Activated CD8-positive, alpha-beta T cell treated with anti-CD3 and anti-CD28 coated beads, Interleukin-2, amount 10 ng/mL, durations not matched to agents 7 days and 5 days (primary cell): ENCODE results near the gene DCAF11. TPM values are rescaled to one million over a fixed set of nuclear protein-coding genes. Genes with fewer than 3 reads are reported as not detected.

ENCODE experiments used
- ATAC-seq: fragments of 150-1000 bp; cut with Tn5 transposase; one replicate; pipeline ENCODE4 v1.10.0; 2021; ENCODE audit warnings: moderate library complexity
- CTCF ChIA-PET: fragments of 350-600 bp; sonication (Branson Sonifier 250); formaldehyde crosslinking; loops from one replicate; lab custom pipeline; 2021; ENCODE audit warnings: antibody characterized with exemption; lab: Charles Lee
- POLR2A ChIA-PET: fragments of 350-600 bp; sonication (Branson Sonifier 250); formaldehyde crosslinking; loops from one replicate; lab custom pipeline; 2021; ENCODE audit warnings: antibody characterized with exemption; lab: Charles Lee
- DNase-seq: peaks from one replicate; pipeline ENCODE4 v3.0.0-alpha.2; 2020
- H3K27ac Mint-ChIP-seq: one replicate; pipeline ENCODE4 v1.8.0; 2021; ENCODE audit warnings: mild to moderate bottlenecking, mixed read lengths
- H3K27me3 Mint-ChIP-seq: one replicate; pipeline ENCODE4 v1.8.0; 2021; ENCODE audit warnings: low read depth, mixed read lengths
- H3K36me3 Mint-ChIP-seq: one replicate; pipeline ENCODE4 v1.8.0; 2021; ENCODE audit warnings: low read depth, mixed read lengths
- H3K4me1 Mint-ChIP-seq: one replicate; pipeline ENCODE4 v1.8.0; 2021; ENCODE audit warnings: low read depth, mixed read lengths
- H3K4me3 Mint-ChIP-seq: one replicate; pipeline ENCODE4 v1.8.0; 2021; ENCODE audit warnings: mild to moderate bottlenecking, mixed read lengths
- H3K9me3 Mint-ChIP-seq: one replicate; pipeline ENCODE4 v1.8.0; 2022; ENCODE audit warnings: mixed read lengths; ENCODE audit not compliant: insufficient read depth
- total RNA-seq, 2 experiments: library from RNA; stranded (reverse); gene quantifications; one replicate each; pipeline ENCODE4 v1.2.3, GENCODE V29; 2021

The DCAF11 gene
- total RNA-seq, 2 experiments from 2014 or later = 101 to 107 TPM

DNA sequence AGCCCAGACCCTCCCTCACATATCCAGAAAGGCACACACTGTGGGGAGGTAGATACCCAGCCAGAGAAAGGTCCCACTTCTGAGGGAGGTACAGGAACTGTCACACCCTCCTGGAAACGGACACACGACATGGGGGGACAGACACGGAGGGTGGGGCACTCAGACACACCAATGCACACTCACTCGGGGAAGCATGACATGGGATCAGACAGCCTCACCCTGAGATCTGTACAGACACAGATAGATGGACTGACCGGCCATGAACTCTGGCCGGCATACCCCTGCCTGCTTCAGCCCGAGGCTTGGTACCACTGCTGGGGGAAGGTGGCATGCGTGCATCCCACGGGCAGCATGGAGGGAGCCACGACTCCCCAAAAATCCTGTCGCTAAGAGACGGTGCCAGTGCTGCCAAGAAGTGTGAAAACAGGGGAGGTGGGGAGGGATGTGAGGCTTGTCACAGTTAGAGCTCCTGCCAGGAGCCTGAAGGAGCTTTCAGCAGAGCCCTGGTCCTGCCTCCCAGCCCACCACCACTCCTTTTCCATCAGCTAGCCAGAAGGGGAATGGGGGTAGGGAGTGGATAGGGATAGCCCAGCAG is 42.6 kb upstream of the DCAF11 start:
- ATAC-seq = no peak
- peaks cover 9% of the 10 kb centered on the region for H3K27me3 Mint-ChIP-seq
- POLR2A ChIA-PET = interaction anchor here (0.8 kb wide), 1 partner anchor 9 kb away, joined by 3 read pairs; no protein-coding TSS in a partner anchor
- H3K4me1 Mint-ChIP-seq = peaks cover 20% of the 10 kb centered on the region
- no peaks in the 10 kb centered on the region for H3K36me3 Mint-ChIP-seq
- DNase-seq = no peak
- H3K4me3 Mint-ChIP-seq = no peak overlapping the region
- CTCF ChIA-PET = interaction anchor here (0.8 to 0.9 kb wide), 2 partner anchors 9 to 19 kb away, joined by 3 read pairs; no protein-coding TSS in a partner anchor
- H3K27ac Mint-ChIP-seq = no peak overlapping the region
- H3K9me3 Mint-ChIP-seq = no peaks in the 10 kb centered on the region

DNA sequence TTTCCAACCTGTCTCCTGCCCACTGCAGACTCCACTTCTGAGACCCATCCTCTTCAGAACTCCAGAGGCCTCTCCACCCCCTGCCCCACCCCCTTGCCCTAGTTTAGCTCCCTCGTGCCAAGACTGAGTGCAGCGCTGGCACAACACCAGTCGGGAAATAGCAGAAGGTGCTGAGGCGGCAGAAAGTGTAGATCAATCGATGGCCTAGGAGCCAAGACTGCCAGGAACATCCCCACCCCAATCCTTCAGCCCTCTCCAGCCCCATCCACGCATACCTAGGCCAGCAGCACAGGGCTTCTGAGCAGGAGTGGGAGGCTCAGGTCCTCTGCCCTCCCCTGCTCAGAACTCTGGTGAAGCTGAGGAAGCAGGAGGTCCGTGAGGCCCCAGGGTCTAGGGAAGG is 42.1 kb upstream of the DCAF11 start:
- H3K27ac Mint-ChIP-seq = no peak overlapping the region
- DNase-seq (no peak), ATAC-seq (no peak)
- H3K9me3 Mint-ChIP-seq = no peaks in the 10 kb centered on the region
- ChIA-PET POLR2A (interaction anchor here (0.8 kb wide), 1 partner anchor 8 kb away, joined by 3 read pairs; no protein-coding TSS in a partner anchor), CTCF (interaction anchor here (0.8 kb wide), 1 partner anchor 8 kb away, joined by 3 read pairs; no protein-coding TSS in a partner anchor)
- peaks cover 9% of the 10 kb centered on the region for H3K27me3 Mint-ChIP-seq
- H3K4me1 Mint-ChIP-seq = peaks cover 22% of the 10 kb centered on the region
- H3K4me3 Mint-ChIP-seq = no peak overlapping the region
- H3K36me3 Mint-ChIP-seq = no peaks in the 10 kb centered on the region

DNA sequence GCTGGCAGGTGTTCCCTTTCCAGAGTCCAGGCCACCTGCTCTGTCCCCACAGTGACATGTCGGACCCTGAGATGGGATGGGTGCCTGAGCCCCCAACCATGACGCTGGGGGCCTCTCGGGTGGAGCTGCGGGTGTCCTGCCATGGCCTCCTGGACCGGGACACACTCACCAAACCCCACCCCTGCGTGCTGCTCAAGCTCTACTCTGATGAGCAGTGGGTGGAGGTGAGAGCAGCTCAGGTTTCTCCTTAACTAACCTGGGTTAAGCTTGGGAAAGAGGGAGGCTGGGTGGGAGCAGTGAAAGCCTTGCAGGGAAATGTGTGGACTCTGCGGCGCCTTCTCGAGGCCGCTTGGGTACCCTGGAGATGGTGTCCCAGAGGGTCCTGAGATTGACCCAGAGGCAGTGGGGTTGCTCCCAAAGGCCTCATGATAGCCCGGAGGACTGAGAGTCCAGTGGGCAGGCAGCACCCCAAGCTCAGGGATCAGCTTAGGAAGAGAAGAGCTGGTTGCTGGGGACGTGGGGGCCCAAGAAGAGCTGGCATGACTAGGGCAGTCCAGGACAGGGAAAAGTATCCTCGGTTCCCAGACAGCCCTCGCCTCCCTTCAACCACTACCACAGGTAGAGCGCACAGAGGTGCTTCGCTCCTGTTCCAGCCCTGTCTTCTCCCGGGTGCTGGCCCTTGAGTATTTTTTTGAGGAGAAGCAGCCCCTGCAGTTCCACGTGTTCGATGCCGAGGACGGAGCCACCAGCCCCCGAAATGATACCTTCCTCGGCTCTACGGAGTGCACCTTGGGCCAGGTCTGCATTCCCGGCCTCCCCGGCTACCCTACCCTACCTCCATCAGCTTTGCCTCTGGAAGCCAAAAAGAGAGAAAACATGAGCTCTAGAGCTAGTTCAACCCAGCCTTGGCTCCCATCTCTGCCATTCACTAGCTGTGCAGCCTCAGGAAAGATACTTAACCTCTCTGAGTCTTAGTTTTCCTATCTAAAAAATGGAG is 41.4 kb upstream of the DCAF11 start:
- ChIA-PET CTCF (interaction anchor here (0.8 to 3.0 kb wide), 3 partner anchors 7 to 17 kb away, joined by 3 to 19 read pairs (median 9); no protein-coding TSS in a partner anchor), POLR2A (interaction anchor here (1.5 kb wide), 1 partner anchor 88 kb away, joined by 4 read pairs; the partner anchor contains the start of gene IRF9)
- DNase-seq (no peak), ATAC-seq (no peak)
- no peak overlapping the region for H3K4me3 Mint-ChIP-seq
- peaks cover 9% of the 10 kb centered on the region for H3K27me3 Mint-ChIP-seq
- no peaks in the 10 kb centered on the region for H3K36me3 Mint-ChIP-seq
- H3K27ac Mint-ChIP-seq = no peak overlapping the region
- no peaks in the 10 kb centered on the region for H3K9me3 Mint-ChIP-seq
- H3K4me1 Mint-ChIP-seq = peaks cover 23% of the 10 kb centered on the region

DNA sequence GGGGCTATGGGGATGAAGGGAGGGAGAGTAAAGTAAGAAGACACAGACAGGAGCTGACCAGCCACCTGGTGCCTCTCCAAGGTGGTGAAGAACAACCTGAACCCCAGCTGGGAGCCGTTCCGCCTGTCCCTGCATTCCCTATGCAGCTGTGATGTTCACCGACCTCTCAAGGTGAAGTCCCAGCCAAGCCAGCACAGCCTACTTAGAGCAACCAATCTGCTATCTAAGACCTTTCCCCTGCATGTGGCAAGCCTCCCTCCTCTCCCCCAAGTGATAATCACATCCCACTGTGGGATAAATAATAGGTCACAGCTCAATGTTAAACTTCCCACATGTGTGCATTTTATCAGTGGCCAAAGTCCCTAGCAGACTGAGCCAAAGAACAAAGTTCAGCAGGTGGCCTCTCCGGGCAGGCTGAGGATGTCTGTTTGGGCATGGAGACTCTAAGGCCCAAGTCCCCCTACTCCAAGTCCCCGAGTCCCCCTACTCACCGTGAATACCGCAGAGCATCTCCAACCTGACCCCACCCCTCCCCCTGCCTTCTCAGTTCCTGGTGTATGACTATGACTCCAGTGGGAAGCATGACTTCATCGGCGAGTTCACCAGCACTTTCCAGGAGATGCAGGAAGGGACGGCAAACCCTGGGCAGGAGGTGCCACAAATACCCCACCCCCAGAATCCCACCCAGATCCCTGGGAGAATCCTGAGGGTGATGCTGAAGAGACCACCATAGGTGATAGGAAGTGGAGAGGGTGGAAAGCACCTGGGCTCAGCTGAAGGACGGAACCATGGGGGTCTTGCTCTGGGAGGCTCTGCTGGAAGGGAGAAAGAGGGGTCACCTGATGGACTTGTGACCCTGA is 39.7 kb upstream of the DCAF11 start:
- no peaks in the 10 kb centered on the region for H3K9me3 Mint-ChIP-seq
- H3K27ac Mint-ChIP-seq = peak overlapping the region; percentile 82
- H3K4me1 Mint-ChIP-seq = peaks cover 25% of the 10 kb centered on the region
- H3K36me3 Mint-ChIP-seq = no peaks in the 10 kb centered on the region
- ChIA-PET POLR2A (interaction anchor here (1.0 to 1.8 kb wide), 6 partner anchors 10 to 86 kb away, joined by 3 to 8 read pairs (median 4); partner anchors contain the start of gene IRF9), CTCF (interaction anchor here (1.3 to 3.0 kb wide), 5 partner anchors 16 to 34 kb away, joined by 3 to 19 read pairs (median 9); no protein-coding TSS in a partner anchor)
- ATAC-seq (no peak), DNase-seq (no peak)
- H3K4me3 Mint-ChIP-seq = peak overlapping the region; percentile 41
- peaks cover 5% of the 10 kb centered on the region for H3K27me3 Mint-ChIP-seq

DNA sequence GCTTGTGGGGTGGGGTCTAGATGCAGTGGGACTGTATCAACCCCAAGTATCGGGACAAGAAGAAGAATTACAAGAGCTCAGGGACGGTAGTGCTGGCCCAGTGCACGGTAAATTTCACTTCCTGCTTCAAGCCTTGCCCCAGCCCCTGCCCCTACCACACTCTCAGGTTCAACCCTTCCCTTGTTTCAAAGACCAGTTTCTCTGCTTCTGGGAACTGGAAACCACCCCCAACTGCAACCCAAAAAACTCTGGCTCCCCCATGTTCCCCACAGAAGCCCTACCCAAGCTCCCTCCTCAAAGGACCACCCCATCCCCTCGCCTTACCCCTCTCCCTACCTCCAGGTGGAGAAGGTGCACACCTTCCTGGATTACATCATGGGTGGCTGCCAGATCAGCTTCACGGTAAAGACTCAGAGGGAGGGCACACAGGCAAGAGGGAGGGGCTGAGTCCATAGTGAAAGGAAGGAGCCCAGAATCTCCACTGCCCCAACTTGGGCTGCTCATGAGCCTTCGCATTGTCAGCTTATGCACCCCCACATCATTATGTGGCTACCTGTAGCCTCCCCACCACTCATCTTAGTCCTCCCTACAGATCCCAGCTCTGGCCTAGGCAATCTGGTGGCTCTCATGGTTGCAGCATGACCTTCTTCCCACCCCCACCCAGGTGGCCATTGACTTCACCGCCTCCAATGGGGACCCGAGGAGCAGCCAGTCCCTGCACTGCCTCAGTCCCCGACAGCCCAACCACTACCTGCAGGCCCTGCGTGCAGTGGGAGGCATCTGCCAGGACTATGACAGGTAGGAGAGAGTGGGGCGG is 38.9 kb upstream of the DCAF11 start:
- Mint-ChIP-seq H3K36me3 (no peaks in the 10 kb centered on the region), H3K4me1 (peaks cover 33% of the 10 kb centered on the region), H3K9me3 (no peaks in the 10 kb centered on the region), H3K27ac (peak overlapping the region; percentile 82), H3K27me3 (peaks cover 2% of the 10 kb centered on the region), H3K4me3 (peak overlapping the region; percentile 41)
- CTCF ChIA-PET = interaction anchor here (1.3 to 3.0 kb wide), 4 partner anchors 15 to 34 kb away, joined by 3 to 19 read pairs (median 12); no protein-coding TSS in a partner anchor
- ATAC-seq (peak; percentile 51), DNase-seq (peak; percentile 44)
- POLR2A ChIA-PET = interaction anchor here (1.0 to 1.8 kb wide), 5 partner anchors 10 to 86 kb away, joined by 3 to 8 read pairs (median 4); partner anchors contain the start of gene IRF9

DNA sequence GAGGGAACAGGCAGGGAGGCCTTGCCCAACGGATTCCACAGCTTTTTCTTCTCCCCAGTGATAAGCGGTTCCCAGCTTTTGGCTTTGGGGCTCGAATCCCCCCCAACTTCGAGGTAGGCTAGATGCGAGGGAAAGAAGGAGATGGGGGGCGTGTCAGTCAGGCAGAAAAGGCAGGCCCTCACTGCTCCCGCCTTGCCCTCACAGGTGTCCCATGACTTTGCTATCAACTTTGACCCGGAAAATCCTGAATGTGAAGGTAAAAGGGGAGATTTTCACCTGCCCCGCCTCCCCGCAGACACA is 38.3 kb upstream of the DCAF11 start:
- no peak for ATAC-seq
- H3K27ac Mint-ChIP-seq = no peak overlapping the region
- no peaks in the 10 kb centered on the region for H3K9me3 Mint-ChIP-seq

DNA sequence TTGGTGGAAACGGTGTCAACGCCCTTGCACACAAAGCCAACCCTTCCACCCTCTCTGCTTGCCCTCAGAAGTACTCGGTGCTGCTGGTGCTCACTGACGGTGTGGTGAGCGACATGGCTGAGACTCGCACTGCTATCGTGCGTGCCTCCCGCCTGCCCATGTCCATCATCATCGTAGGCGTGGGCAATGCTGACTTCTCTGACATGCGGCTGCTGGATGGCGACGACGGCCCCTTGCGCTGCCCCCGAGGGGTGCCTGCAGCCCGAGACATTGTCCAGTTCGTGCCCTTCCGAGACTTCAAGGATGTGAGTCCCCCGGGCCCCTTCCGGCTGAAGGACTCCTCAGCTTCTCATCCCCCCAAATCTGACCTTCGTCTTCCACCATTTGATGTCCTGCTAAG is 37.5 kb upstream of the DCAF11 start:
- no peak overlapping the region for H3K4me3 Mint-ChIP-seq
- peaks cover 41% of the 10 kb centered on the region for H3K4me1 Mint-ChIP-seq
- DNase-seq (no peak), ATAC-seq (no peak)
- no peaks in the 10 kb centered on the region for H3K9me3 Mint-ChIP-seq
- no peaks in the 10 kb centered on the region for H3K27me3 Mint-ChIP-seq
- H3K27ac Mint-ChIP-seq = no peak overlapping the region
- no peaks in the 10 kb centered on the region for H3K36me3 Mint-ChIP-seq
- ChIA-PET CTCF (interaction anchor here (0.6 kb wide), 1 partner anchor 13 kb away, joined by 3 read pairs; no protein-coding TSS in a partner anchor), POLR2A (no interaction called here)

More for the DNA sequence above, 38.3 kb upstream of the DCAF11 start:
- POLR2A ChIA-PET = interaction anchor here (1.8 kb wide), 1 partner anchor 19 kb away, joined by 8 read pairs; no protein-coding TSS in a partner anchor
- no peak for DNase-seq
- Mint-ChIP-seq H3K36me3 (no peaks in the 10 kb centered on the region), H3K4me3 (no peak overlapping the region), H3K4me1 (peaks cover 36% of the 10 kb centered on the region), H3K27me3 (no peaks in the 10 kb centered on the region)
- CTCF ChIA-PET = interaction anchor here (1.8 kb wide), 1 partner anchor 18 kb away, joined by 15 read pairs; no protein-coding TSS in a partner anchor

DNA sequence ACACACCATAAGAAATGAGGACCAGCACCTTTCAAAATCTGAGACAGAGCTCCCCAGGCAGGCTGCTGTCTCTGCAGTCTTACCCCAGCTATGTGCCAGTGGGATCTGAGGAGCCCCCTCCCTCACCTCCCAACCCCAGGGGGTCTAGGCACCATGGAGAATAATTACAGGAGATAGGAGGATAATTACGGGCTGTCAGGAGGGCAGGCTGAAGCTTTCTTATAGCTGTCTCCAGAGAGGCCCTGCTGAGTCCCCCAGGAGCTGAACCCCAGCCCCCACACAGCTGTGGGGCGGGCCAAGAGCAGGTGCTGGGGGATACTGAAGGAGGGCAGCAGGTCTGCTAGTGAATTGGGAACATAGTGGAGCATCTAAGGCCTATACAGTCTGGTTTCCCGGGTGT is 36.4 kb upstream of the DCAF11 start:
- CTCF ChIA-PET = interaction anchor here (1.6 to 5.8 kb wide), 2 partner anchors 14 to 26 kb away, joined by 4 to 117 read pairs; partner anchors contain the start of genes CARMIL3 and PCK2
- peaks cover 46% of the 10 kb centered on the region for H3K4me1 Mint-ChIP-seq
- H3K36me3 Mint-ChIP-seq = no peaks in the 10 kb centered on the region
- no peak for ATAC-seq
- no peak overlapping the region for H3K4me3 Mint-ChIP-seq
- POLR2A ChIA-PET = interaction anchor here (1.2 kb wide), 1 partner anchor 17 kb away, joined by 3 read pairs; no protein-coding TSS in a partner anchor
- DNase-seq = no peak
- no peaks in the 10 kb centered on the region for H3K9me3 Mint-ChIP-seq
- no peak overlapping the region for H3K27ac Mint-ChIP-seq
- H3K27me3 Mint-ChIP-seq = no peaks in the 10 kb centered on the region

DNA sequence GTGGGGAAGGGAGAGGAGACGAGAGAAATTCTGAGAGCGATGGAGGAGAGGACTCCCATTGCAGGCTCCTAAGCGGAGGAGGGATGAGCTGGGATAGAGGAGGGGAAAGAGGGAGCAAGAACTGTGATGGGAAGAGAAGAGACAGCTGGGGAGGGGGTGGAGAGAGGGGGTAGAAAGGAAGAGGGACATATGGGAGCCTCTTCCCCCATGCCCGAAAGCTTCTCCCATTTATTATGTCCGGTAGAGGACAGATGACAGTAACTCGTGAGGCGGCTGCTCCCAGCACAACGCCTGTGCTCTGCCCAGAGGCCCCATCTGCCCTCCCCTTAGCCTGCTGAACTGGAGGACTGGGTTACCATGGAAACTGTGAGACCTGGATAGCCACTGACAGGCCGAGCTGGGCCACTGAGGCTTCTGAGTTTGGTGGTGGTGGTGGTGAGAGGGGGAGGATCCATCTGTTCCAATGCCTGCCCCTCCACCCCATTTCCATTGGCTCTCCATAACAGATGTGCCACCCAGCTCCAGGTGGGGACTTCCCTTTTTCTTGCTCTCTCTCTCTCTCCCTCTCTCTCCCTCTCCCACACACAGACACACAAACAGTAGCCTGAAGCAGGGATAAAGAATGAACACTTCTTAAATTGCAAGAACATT is 35.0 kb upstream of the DCAF11 start:
- ATAC-seq = no peak
- Mint-ChIP-seq H3K27me3 (no peaks in the 10 kb centered on the region), H3K4me1 (peaks cover 46% of the 10 kb centered on the region), H3K36me3 (no peaks in the 10 kb centered on the region), H3K9me3 (no peaks in the 10 kb centered on the region), H3K4me3 (no peak overlapping the region), H3K27ac (peak overlapping the region; percentile 78)
- POLR2A ChIA-PET = interaction anchor here (0.7 to 4.9 kb wide), 8 partner anchors 9 to 109 kb away, joined by 3 to 41 read pairs (median 8); partner anchors contain the start of genes CARMIL3, CPNE6, IPO4 and IRF9
- CTCF ChIA-PET = interaction anchor here (0.6 to 5.8 kb wide), 6 partner anchors 13 to 68 kb away, joined by 3 to 117 read pairs (median 24); partner anchors contain the start of genes CARMIL3 and PCK2
- no peak for DNase-seq
